Common myeloid progenitor, CD34-positive (primary cell): ENCODE measurements around the gene AIF1.
A peak's percentile ranks its signal among the peaks of the same experiment; 100 is the strongest.

Experiments
- CTCF ChIA-PET: fragments of 350-600 bp; sonication (Branson Sonifier 250); formaldehyde crosslinking; loops from one replicate; lab custom pipeline; 2021; ENCODE audit warnings: antibody characterized with exemption; lab: Charles Lee
- POLR2A ChIA-PET: fragments of 350-600 bp; sonication (Branson Sonifier 250); formaldehyde crosslinking; loops from one replicate; lab custom pipeline; 2021; ENCODE audit warnings: antibody characterized with exemption; lab: Charles Lee
- DNase-seq, 3 donors: peaks; one replicate each; pipeline versions ENCODE4 v3.0.0 to v3.0.0-alpha.2; 2013
- H3K27ac ChIP-seq, 2 experiments: 1 replicate in 1 of 2; 2 replicates in 1 of 2; pipeline ENCODE4 v1.7.0; 2013; ENCODE audit warnings: inconsistent platforms in 2 of 2, low read length in 2 of 2, mild to moderate bottlenecking in 2 of 2, low read depth in 1 of 2, moderate library complexity in 1 of 2; ENCODE audit not compliant: severe bottlenecking in 2 of 2, insufficient read depth in 1 of 2, poor library complexity in 1 of 2
- H3K27me3 ChIP-seq, 5 experiments: replicated peaks in 2 of 5; 1 replicate in 3 of 5; 2 replicates in 2 of 5; pipeline versions ENCODE4 v1.6.1 to v1.7.0; 2013; ENCODE audit warnings: low read length in 4 of 5, mild to moderate bottlenecking in 2 of 5, moderate library complexity in 2 of 5, inconsistent platforms in 1 of 5; ENCODE audit not compliant: insufficient read depth in 5 of 5, control insufficient read depth in 4 of 5
- H3K36me3 ChIP-seq, 4 experiments: 1 replicate in 2 of 4; 2 replicates in 2 of 4; pipeline versions ENCODE4 v1.6.1 to v1.7.0; 2013; ENCODE audit warnings: low read length in 3 of 4, control low read depth in 1 of 4, mild to moderate bottlenecking in 1 of 4; ENCODE audit not compliant: control insufficient read depth in 4 of 4, insufficient read depth in 4 of 4
- H3K4me1 ChIP-seq, 4 experiments: 1 replicate in 3 of 4; 2 replicates in 1 of 4; pipeline versions ENCODE4 v1.6.1 to v1.7.1; 2013; ENCODE audit warnings: low read length in 3 of 4, mild to moderate bottlenecking in 3 of 4, control low read depth in 1 of 4, inconsistent platforms in 1 of 4, moderate library complexity in 1 of 4; ENCODE audit not compliant: control insufficient read depth in 4 of 4, insufficient read depth in 4 of 4; ENCODE audit errors: control extremely low read depth in 1 of 4
- H3K4me3 ChIP-seq, 7 experiments: 1 replicate in 4 of 7; 2 replicates in 3 of 7; pipeline versions ENCODE4 v1.5.1 to v1.7.0; 2013; ENCODE audit warnings: mild to moderate bottlenecking in 7 of 7, low read length in 6 of 7, moderate library complexity in 6 of 7, inconsistent platforms in 2 of 7, low read depth in 2 of 7, control low read depth in 1 of 7; ENCODE audit not compliant: insufficient read depth in 4 of 7, control insufficient read depth in 1 of 7; ENCODE audit errors: extremely low read depth in 1 of 7
- H3K9me3 ChIP-seq, 5 experiments: 1 replicate in 4 of 5; 2 replicates in 1 of 5; pipeline versions ENCODE4 v1.6.1 to v1.7.1; 2013; ENCODE audit warnings: low read length in 4 of 5, mild to moderate bottlenecking in 2 of 5, inconsistent platforms in 1 of 5, low read depth in 1 of 5, moderate library complexity in 1 of 5; ENCODE audit not compliant: control insufficient read depth in 4 of 5, insufficient read depth in 2 of 5; ENCODE audit errors: control extremely low read depth in 1 of 5
- WGBS: methylation state at CpG from one replicate; pipeline ENCODE4 v1.1.5; 2013; ENCODE audit not compliant: insufficient coverage; 5-methylcytosine and 5-hydroxymethylcytosine counted together

AIF1 gene

DNA sequence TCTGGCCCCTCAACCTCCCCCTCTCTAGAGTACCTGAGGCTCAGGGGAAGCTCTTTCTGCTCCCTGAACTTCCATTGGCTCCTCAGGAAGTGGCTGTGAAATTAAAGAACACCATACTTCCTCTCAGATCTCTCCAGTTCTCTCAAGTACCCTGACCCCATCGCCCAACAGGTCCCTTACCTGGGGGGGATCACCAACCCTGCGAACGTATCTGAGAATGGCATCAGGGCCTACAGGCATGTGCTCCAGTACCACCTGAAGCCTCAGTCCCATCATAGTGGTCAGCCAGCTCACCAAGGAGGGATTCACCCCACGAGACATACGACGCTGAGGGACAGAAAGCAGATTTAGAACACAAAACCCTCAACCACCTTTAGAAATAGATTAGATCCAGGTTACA is 25.6 kb downstream of the AIF1 start:
- Histone ChIP-seq H3K27me3 (no peaks in the 10 kb centered on the region), H3K9me3 (no peaks in the 10 kb centered on the region), H3K4me1 (peaks cover 0 to 11% (median 3%) of the 10 kb centered on the region in 4 experiments), H3K4me3 (no peak overlapping the region), H3K27ac (no peak overlapping the region), H3K36me3 (peaks cover 20 to 91% (median 81%) of the 10 kb centered on the region in 4 experiments)
- no peak for DNase-seq
- POLR2A ChIA-PET: interaction anchor here (1.2 kb wide), 1 partner anchor 11 kb away, joined by 5 read pairs; no protein-coding TSS in a partner anchor
- CTCF ChIA-PET: interaction anchor here (0.9 to 2.8 kb wide), 5 partner anchors 10 to 90 kb away, joined by 3 to 10 read pairs (median 4); partner anchors contain the start of gene BAG6
- 93% methylated on average over 6 of the region's 6 CpGs for WGBS

DNA sequence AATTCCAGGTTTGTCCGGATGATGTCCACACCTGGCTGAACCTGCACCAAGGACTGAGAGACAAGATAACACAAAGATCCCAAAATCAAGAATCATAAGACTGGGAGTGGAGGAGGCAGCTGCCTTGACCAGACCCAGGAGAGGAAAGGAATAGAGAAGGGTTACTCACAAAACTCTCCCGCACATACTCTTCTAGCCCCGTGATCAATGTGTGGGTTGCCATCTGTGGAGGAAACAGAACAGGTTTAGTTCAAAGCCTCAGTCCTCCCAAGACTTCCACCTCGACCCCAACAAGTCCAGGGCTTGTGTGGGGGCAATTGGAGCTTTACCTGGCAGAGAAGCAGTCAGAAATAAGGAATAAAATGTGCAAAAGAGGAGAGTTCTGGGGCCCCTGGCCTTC is 26.3 kb downstream of the AIF1 start:
- Histone ChIP-seq H3K36me3 (peaks cover 20 to 91% (median 77%) of the 10 kb centered on the region in 4 experiments), H3K27ac (no peak overlapping the region), H3K4me1 (peaks cover 0 to 11% (median 3%) of the 10 kb centered on the region in 4 experiments), H3K9me3 (no peaks in the 10 kb centered on the region), H3K4me3 (no peak overlapping the region), H3K27me3 (no peaks in the 10 kb centered on the region)
- CTCF ChIA-PET: interaction anchor here (1.7 to 2.8 kb wide), 2 partner anchors 9 to 20 kb away, joined by 4 to 10 read pairs; no protein-coding TSS in a partner anchor
- WGBS: 87% methylated on average over 3 of the region's 4 CpGs
- DNase-seq: no peak
- POLR2A ChIA-PET: interaction anchor here (1.2 kb wide), 1 partner anchor 10 kb away, joined by 5 read pairs; no protein-coding TSS in a partner anchor

DNA sequence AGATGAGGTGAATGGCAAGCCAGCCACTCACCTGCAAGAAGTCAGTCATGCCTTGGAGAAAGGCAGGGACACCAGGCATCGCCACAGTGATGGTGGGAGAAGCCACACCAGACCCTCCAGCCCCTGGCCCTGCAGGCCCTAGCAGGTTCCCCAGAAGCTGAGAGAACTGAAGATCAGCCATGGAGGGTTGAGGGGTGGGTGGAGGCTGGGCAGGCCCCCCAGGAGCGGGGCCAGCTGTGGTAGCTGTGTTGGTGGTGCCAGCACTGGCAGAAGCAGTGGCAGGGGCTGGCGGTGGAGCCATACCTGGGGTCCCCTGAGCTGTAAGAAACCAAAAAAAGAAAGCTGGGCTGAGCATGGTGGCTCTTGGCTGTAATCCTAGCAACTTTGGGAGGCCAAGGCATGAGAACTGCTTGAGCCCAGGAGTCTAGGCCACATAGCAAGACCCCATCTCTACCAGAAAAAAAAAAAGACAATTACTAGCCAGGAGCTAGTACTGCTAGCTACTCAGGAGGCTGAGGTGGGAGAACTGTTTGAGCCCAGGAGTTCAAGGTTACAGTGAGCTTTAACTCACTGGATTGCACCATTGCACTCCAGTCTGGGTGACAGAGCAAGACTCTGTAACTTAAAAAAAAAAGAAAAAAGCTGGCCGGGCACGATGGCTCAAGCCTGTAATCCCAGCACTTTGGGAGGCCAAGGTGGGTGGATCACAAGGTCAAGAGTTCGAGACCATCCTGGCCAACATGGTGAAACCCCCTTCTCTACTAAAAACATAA is 27.9 kb downstream of the AIF1 start:
- CTCF ChIA-PET: interaction anchor here (1.0 to 1.8 kb wide), 3 partner anchors 8 to 249 kb away, joined by 3 to 11 read pairs (median 3); no protein-coding TSS in a partner anchor
- H3K9me3 ChIP-seq: no peaks in the 10 kb centered on the region
- POLR2A ChIA-PET: no interaction called here
- H3K4me3 ChIP-seq: no peak overlapping the region
- H3K27ac ChIP-seq: no peak overlapping the region
- H3K27me3 ChIP-seq: no peaks in the 10 kb centered on the region
- 97% methylated on average over 6 of the region's 6 CpGs for WGBS
- DNase-seq: no peak
- peaks cover 0 to 11% (median 3%) of the 10 kb centered on the region in 4 experiments for H3K4me1 ChIP-seq
- peaks cover 19 to 89% (median 74%) of the 10 kb centered on the region in 4 experiments for H3K36me3 ChIP-seq

DNA sequence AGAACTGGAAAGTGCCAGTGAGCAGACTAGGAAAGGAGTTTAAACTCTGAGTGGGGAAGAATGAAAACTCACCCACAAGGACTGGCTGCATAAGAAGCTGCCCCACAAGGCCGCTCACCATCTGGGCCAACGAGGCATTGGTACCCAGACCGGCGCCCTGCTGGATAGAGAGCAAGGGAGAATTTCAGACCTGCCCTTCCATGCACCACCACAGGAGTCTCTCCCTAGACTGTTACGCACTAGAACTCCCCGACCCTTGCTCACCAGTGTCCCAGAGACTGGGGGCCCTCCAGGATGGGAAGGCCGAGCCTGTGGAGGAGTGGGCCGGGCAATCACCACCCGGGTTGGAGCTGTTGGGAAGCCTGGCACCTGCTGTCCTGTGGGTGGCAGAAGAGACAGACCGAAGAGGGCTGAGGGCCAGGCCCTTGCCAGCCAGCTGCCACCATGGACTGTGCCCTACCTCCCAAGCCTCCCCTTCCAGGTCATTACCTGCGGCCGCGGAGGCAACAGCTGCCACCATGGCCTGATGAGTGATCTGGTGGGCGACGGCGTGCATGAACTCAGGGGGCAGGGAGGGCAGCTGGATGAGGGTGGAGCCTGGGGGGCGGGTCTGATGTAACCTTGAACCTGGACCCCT is 28.9 kb downstream of the AIF1 start:
- CTCF ChIA-PET: interaction anchor here (1.0 to 1.8 kb wide), 3 partner anchors 9 to 248 kb away, joined by 3 to 11 read pairs (median 3); no protein-coding TSS in a partner anchor
- WGBS: 99% methylated on average over 11 of the region's 17 CpGs

DNA sequence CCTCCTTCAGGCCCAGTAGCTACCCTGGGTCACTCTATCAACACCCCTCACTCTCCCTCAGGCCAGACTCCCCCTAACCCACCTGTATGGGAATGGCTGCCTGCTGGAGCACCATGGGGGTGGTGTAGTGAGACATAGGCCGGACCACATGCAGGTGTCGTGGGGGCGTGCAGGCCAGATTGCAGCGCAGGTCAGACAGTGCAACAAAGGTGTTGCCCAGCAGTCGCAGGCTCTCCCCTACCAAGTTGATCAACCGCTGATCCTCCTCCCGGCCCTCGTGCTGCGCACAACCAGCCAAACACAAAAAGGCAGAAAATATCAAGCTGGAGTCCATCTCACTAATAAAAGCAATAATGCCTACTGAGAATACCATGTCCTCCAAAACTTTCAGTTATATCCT is 30.3 kb downstream of the AIF1 start:
- H3K36me3 ChIP-seq: peaks cover 15 to 90% (median 76%) of the 10 kb centered on the region in 4 experiments
- H3K4me3 ChIP-seq: no peak overlapping the region
- 96% methylated on average over 8 of the region's 9 CpGs for WGBS
- no peaks in the 10 kb centered on the region for H3K27me3 ChIP-seq
- ChIA-PET POLR2A (no interaction called here), CTCF (no interaction called here)
- H3K27ac ChIP-seq: no peak overlapping the region
- no peak for DNase-seq
- H3K4me1 ChIP-seq: no peaks in the 10 kb centered on the region
- no peaks in the 10 kb centered on the region for H3K9me3 ChIP-seq

More for the DNA sequence above, 28.9 kb downstream of the AIF1 start:
- no peaks in the 10 kb centered on the region for H3K9me3 ChIP-seq
- H3K27me3 ChIP-seq: no peaks in the 10 kb centered on the region
- peaks cover 19 to 92% (median 79%) of the 10 kb centered on the region in 4 experiments for H3K36me3 ChIP-seq
- POLR2A ChIA-PET: no interaction called here
- peaks cover 0 to 11% (median 3%) of the 10 kb centered on the region in 4 experiments for H3K4me1 ChIP-seq
- H3K4me3 ChIP-seq: no peak overlapping the region
- no peak for DNase-seq
- H3K27ac ChIP-seq: no peak overlapping the region

DNA sequence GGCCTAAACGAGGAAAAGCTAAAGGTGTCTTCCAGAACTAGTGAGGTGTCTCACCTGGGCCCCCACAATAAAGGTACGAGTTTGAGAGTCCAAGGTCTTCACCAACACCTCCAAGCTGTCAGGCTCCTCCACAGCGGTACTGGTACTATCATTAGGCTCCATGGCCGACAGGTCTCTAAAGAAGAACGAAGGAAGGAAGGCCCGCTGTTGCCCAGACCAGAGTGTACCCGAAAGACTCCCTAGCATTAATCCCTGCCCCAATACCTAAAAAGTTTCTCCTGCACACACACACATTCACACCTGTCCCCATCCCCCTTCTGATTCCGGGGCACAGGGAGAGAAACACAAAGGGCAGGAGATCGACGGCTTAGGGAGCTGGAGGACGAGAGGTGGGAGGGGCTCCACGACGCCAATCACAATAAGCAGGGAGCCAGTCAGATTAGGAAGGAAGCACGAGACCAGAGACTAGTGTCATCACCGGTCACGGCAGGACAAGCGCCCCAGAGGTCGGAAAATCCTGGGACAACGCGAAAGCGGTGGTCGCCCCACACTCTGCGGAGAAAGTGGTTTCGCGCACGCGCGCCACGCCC is 36.7 kb downstream of the AIF1 start:
- no peaks in the 10 kb centered on the region for H3K27me3 ChIP-seq
- CTCF ChIA-PET: interaction anchor here (0.9 to 4.7 kb wide), 11 partner anchors 9 to 396 kb away, joined by 3 to 40 read pairs (median 4); partner anchors contain the start of genes C6orf47, CSNK2B and GPANK1
- WGBS: 4% methylated on average over 24 of the region's 29 CpGs
- peak overlapping the region; percentile 66 to 97 (median 93) for H3K4me3 ChIP-seq
- POLR2A ChIA-PET: interaction anchor here (0.5 to 4.5 kb wide), 19 partner anchors 9 to 1036 kb away, joined by 3 to 31 read pairs (median 4); partner anchors contain the start of genes AIF1, C6orf47, CSNK2B and DDX39B
- peaks cover 4 to 43% (median 35%) of the 10 kb centered on the region in 4 experiments for H3K36me3 ChIP-seq
- no peaks in the 10 kb centered on the region for H3K9me3 ChIP-seq
- peaks cover 0 to 26% (median 21%) of the 10 kb centered on the region in 4 experiments for H3K4me1 ChIP-seq
- peak overlapping the region; percentile 97 to 98 for H3K27ac ChIP-seq
- no peak for DNase-seq
